Left lobe of liver (tissue), 2 donors: ENCODE measurements around the gene PHF19. TPM values are rescaled to one million over a fixed set of nuclear protein-coding genes. Genes with fewer than 3 reads are reported as not detected.

Experiments used
- ATAC-seq: fragments of 200-7000 bp; cut with Tn5 transposase; one replicate; pipeline ENCODE4 v1.9.1; 2020; ENCODE audit warnings: mild to moderate bottlenecking, moderate library complexity
- DNase-seq: peaks from one replicate; pipeline ENCODE4 v3.0.0-alpha.2; 2020; ENCODE audit warnings: low spot score
- total RNA-seq: library from RNA; stranded (reverse); gene quantifications from one replicate; pipeline ENCODE4 v1.2.1, GENCODE V29; 2021
- donor health status: DM: no; HTN: no; CAD: no; lungs with moderate emphysema.
- donor health status: DM: no; HTN: yes; CAD: no.

Gene PHF19
- total RNA-seq, 1 donor from 2014 or later: 2.4 TPM

- ATAC-seq (no peak), DNase-seq (no peak)
Measured at GRCh38 chr9:120875195-120875565, 1.8 kb downstream of the PHF19 start.

- no peak for DNase-seq
Measured at GRCh38 chr9:120874226-120875194, 2.5 kb downstream of the PHF19 start.

DNA sequence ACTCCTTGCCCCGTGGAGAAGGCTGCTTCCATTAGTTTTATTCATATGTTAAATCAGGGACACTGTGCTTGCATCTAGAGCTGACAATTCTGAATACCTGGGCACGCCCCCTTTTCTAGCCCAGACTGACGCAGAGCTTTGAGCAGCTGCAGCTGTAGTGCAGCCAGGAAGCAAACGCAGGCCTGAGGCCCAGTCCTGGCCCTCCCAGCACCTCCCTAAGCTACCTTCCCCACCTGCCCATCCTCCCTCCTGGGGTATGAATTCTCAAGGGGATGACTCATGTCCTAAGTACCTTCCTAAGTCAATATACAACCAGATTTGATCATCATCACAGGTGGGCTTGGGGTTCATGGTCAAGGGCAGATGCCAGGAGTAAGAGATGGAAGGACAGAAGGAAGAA is 3.5 kb downstream of the PHF19 start:
- ATAC-seq (no peak), DNase-seq (no peak)

More at GRCh38 chr9:120874226-120875194, 2.5 kb downstream of the PHF19 start:
- ATAC-seq: no peak

- peak; percentile 13 for ATAC-seq
- DNase-seq: no peak
Measured at GRCh38 chr9:120872791-120873502, 4.0 kb downstream of the PHF19 start.

DNA sequence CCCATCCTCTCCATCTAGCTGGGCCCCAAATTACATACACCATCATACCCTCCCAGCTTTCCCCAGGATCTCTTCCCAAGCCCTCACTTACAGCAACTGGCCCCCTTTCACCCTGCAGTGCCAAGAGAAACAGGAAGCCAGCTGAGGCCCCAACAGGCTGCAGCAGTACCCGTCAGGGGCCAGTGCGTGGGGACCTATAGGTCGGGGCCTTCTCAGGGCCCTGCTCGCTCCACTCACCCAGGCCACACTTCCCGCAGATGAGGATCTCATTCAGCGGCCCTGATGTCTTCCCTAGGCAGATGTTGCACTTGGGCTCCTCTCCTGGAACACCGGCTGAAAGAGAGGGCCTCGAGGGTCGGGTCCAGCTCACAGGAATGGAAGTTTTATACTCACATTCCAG is 6.8 kb downstream of the PHF19 start:
- DNase-seq: no peak
- no peak for ATAC-seq

- DNase-seq (no peak), ATAC-seq (no peak)
Measured at GRCh38 chr9:120869726-120870125, 7.3 kb downstream of the PHF19 start.

GRCh38 chr9:120869360-120869687 is 7.7 kb downstream of the PHF19 start:
- ATAC-seq: no peak

DNA sequence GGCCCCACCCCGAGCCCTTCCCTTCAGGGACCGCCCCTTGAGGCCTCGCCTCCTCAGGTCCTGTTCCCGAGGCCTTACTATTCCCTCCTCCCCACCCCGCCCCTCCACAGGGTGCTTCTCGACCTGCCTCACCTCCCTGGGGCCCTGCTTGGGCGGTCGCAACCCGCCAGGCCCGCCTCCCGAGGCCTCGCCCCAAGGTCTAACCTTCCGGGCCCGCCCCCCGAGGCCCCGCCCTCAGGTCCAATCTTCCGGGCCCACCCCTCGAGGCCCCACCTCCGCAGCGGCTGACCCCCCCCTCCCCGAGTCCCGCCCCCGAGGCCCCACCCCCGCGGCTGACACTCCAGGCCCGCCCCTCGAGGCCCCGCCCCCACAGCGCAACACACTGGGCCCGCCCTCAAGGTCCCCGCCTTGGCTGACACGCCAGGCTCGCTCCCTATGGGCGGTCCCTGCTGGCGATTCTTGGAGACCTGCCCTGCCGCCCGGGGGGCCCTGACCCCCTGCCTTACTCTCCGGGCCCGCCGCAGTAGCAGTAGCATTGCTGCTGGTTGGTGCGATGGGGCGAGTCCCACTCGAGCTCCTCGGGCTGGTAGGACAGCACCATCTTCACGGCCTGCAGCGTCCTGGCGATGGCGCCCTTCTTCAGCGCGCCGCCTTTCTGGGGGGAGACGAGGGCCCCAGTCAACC is 8.2 kb downstream of the PHF19 start:
- ATAC-seq (peak; percentile 92), DNase-seq (peak; percentile 99)

More at GRCh38 chr9:120869360-120869687, 7.7 kb downstream of the PHF19 start:
- DNase-seq: no peak

GRCh38 chr9:120868339-120868675 is 8.7 kb downstream of the PHF19 start:
- no peak for DNase-seq
- ATAC-seq: no peak

- DNase-seq (no peak), ATAC-seq (no peak)
Measured at GRCh38 chr9:120867676-120868338, 9.2 kb downstream of the PHF19 start.

- no peak for DNase-seq
- ATAC-seq: no peak
Measured at GRCh38 chr9:120866651-120867050, 10.3 kb downstream of the PHF19 start.

- DNase-seq (no peak), ATAC-seq (no peak)
Measured at GRCh38 chr9:120865809-120866208, 11.2 kb downstream of the PHF19 start.

DNA sequence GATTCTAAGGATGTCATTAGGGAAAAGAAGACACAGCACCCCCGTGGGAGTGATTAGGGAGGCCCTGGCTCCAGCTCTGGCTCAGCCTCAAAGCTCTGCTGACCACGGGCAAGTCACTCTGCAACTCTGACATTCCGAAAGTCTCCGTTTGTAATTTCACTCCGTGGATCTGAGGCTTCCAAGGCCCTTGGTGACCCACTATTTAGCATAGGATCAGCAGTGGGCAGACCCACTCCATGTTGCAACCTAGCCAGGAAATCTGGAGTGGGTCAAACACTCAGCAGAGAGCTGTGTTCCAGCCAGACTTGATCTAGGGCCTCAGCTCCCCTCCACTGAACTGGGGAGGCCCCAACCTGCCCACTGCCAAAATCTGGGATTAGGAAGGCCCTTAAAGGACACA is 11.8 kb downstream of the PHF19 start:
- DNase-seq (no peak), ATAC-seq (no peak)

GRCh38 chr9:120864719-120865118 is 12.3 kb downstream of the PHF19 start:
- no peak for ATAC-seq
- no peak for DNase-seq

DNA sequence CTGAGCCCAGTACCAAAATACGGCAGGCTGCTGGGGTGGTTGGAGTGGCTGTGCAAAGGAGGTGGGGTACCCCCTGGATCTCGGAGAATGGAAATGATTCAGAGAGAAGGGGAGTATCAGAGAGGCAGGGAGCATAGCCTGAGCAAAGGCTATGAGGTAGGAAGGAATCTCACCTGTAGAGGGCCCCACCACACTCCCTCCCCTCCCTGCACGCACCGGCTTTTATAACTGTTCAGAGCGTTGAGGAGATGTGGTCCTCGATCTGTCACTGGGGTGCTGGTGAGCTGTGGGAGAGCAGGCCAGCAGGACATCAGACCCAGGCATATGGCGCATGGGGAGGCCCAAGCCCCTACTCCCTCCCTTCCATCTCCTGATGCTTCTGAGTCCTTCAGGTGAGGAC is 13.2 kb downstream of the PHF19 start:
- no peak for ATAC-seq
- no peak for DNase-seq

DNA sequence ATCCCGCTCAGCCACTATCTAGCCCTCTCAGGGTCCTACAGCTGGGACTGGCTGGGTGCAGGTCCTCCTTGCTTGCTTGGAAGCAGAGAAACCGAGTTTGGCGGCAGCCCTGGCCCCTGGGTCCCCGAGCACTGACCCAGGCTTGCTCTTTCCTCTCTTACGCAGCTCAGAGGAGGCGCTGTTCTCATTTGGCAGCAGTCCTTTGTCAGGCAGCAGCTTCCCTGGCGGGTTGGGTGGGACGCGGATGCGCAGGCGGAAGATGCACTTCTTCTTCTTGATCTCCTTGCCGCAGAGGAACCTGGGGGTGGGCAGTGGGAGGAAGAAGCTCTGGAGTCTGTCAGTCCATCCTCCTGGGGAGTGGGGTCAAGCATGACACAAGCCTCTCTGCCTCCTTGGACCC is 14.5 kb downstream of the PHF19 start:
- DNase-seq (no peak), ATAC-seq (no peak)

DNA sequence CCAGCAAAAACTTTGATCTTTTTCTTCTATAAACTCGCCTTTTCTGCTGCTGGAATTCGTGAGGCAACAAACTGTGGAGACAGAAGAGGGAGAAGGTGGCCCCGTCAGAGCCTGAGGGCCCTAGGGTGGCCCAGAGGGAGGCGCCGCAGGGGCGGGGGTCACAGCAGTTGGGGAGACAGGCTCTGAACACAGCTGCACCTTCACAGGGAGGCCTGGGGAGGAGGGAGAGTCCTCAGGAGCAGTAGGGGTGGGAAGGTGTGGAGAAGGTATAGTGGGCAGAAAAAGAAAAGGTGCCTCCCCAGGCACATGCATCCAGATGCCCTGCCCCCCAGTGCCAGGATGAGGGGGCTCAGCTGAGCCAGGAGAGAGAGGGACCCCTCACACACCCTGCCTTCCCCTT is 15.1 kb downstream of the PHF19 start:
- DNase-seq (no peak), ATAC-seq (no peak)

DNA sequence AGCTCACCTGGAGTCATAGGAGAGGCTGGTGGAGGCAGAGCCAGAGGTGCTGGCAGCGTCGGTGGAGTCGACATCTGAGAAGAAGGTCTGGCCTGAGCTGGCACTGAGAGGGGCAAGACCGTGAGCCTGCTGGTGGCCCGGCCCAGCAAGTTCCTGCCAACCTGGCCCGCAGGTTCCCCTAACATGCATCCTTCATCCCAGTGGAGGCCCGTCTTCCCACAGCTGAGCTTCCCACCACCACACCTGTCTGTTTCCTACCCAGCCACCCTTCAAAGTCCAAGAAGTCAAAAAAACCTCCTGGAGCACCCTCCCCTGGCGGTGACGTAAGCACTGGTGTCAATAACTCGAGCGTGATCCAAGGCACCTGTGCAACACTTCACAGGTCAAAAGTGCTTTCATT is 16.9 kb downstream of the PHF19 start:
- DNase-seq (no peak), ATAC-seq (no peak)

DNA sequence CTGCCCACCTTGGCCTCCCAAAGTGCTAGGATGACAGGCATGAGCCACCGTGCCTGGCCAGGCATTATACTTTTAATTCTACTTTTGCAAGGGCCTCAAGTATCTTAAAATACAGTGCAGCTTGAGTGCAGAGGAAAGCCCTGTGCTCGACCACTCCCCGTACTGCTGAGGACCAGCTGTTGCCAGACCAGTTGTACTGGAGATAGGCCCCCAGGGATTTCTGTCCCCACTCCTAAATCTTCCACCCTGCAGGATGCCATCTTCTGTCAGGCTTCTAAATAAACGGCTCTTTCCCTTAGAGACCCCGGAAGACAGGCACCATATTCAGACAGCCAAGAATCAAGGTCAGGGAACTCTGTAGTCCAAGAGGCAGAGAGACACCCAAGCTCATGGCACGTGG is 17.6 kb downstream of the PHF19 start:
- ATAC-seq: no peak
- DNase-seq: no peak

DNA sequence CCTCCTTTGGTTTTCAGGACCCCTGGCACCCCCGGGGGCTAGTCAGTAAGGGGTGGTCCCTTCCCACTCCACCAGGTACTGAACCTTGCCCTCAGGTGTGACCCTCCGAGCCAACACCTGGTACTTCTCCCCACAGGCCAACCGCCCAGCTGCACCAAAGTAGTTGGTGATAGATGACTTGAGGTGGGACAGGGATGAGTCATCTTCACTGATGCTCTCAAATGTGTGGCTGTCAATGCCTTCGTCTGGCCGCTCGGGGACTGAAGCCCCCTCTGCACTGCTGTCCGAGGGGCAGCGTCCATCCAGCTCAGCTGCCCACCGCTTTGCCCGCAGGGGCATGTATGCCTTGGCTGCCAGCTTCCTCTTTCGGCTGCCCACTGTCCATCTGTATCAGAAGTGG is 19.1 kb downstream of the PHF19 start:
- ATAC-seq (no peak), DNase-seq (no peak)

GRCh38 chr9:120857481-120857880 is 19.5 kb downstream of the PHF19 start:
- ATAC-seq (peak; percentile 62), DNase-seq (no peak)
